ENCODE results near the gene RHOU.

Gene RHOU

DNA sequence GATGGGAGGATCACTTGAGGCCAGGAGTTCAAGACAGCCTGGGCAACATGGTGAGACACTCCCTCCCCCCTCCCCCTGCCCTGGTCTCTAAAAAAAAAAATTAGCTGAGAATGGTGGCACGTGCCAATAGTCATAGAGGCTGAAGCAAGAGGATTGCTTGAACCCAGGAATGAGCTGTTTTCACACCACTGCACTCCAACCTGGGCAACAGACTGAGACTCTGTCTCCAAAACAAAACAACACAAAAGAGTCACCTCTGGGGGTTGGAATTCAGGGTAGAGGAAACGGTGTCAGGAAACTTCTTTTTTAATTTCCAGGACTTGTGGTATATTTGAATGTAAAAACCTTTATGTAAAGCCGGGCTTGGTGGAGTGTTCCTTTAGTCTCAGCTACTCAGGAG, 43.2 kb downstream of the RHOU start:
- no peak overlapping the region for H3K4me3 ChIP-seq (ENCODE audit: low read depth, low read length)
- TF ChIP-seq, protein P1, sequence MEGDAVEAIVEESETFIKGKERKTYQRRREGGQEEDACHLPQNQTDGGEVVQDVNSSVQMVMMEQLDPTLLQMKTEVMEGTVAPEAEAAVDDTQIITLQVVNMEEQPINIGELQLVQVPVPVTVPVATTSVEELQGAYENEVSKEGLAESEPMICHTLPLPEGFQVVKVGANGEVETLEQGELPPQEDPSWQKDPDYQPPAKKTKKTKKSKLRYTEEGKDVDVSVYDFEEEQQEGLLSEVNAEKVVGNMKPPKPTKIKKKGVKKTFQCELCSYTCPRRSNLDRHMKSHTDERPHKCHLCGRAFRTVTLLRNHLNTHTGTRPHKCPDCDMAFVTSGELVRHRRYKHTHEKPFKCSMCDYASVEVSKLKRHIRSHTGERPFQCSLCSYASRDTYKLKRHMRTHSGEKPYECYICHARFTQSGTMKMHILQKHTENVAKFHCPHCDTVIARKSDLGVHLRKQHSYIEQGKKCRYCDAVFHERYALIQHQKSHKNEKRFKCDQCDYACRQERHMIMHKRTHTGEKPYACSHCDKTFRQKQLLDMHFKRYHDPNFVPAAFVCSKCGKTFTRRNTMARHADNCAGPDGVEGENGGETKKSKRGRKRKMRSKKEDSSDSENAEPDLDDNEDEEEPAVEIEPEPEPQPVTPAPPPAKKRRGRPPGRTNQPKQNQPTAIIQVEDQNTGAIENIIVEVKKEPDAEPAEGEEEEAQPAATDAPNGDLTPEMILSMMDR (IDR thresholded peaks at IDR 0.05; ENCODE audit: borderline replicate concordance, insufficient read depth, low read depth, low read length): no peak

DNA sequence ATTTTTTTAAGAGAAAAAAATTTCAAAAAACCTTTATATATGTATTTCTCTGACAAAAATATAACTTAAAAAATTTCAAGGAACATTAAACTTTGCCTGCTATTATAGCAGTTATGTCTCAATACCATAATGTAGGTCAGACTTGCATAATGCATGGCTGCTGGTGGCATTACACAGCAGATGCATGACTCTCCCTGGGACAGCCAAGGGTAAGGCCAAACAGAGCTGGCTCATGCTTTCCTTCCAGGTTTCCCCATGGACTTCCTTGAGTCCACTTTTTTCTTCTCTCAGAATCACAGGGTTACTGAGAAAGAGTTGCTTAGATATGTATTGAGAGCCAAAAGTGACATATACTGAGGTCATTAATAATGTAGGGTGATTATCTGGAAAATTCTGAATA, 43.7 kb downstream of the RHOU start:
- TF ChIP-seq, protein P1 (IDR thresholded peaks at IDR 0.05; ENCODE audit: borderline replicate concordance, insufficient read depth, low read depth, low read length): no peak
- H3K4me3 ChIP-seq (ENCODE audit: low read depth, low read length): no peak overlapping the region

DNA sequence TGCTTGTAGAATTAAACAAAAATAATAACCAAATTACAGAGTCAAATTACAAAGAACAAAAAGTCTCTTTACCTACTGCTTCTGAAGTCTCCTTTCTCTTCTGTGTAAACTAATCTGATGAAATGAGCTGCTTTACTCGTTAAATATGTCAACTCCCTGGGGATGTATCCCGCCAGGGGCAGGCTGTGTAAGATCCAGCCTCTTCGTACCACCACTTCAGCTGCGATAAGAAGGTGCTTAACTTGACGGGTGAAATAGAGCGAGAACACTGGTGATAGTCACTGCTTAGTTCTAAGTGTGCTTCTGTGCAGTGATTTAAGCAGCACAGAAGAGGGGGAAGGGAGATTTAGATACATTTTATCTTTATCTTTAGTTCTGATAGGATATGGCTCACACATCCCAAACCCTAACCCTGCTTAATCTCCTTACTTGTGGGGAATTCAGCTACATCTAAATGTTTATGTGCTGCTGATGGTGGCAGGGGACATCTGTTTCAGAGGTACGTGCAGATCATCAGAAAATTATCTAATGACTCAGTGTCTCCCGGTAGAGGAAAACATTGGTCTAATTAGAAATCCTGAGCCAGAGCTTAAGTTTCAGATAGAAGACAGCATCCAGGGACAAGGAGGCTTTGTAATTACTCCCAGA, 46.0 kb downstream of the RHOU start:
- TF ChIP-seq, protein P1 (IDR thresholded peaks at IDR 0.05; ENCODE audit: borderline replicate concordance, insufficient read depth, low read depth, low read length): no peak
- no peak overlapping the region for H3K4me3 ChIP-seq (ENCODE audit: low read depth, low read length)

DNA sequence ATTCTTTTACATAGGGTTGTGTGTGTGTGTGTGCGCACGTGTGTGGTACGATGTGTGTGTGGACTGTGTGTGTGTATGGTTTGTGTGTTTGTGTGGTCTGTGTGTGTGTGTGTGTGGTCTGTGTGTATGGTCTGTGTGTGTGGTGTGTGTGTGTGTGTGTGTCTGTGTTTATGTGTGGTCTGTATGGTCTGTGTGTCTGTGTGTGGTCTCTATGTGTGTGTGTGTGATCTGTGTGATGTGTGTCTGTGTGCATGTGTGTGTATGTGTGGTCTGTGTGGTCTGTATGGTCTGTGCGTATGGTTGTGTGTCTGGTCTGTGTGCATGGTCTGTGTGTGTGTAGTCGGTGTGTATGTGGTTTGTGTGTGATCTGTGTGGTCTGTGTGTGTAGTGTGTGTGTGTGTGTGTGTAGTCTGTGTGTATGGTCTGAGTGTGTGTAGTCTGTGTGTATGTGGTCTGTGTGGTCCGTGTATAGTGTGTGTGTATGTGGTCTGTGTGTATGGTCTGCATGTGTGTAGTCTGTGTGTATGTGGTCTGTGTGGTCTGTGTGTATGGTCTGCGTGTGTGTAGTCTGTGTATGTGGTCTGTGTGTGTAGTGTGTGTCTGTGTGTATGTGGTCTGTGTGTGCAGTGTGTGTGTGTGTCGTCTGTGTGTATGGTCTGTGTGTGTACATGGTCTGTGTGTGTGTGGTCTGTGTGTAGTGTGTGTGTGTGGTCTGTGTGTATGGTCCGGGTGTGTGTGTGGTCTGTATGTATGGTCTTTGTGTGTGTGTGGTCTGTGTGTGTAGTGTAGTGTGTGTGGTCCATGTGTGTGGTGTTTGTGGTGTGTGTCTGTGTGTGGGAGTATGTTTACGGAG, 46.8 kb downstream of the RHOU start:
- TF ChIP-seq, protein P1 (IDR thresholded peaks at IDR 0.05; ENCODE audit: borderline replicate concordance, insufficient read depth, low read depth, low read length): no peak
- no peak overlapping the region for H3K4me3 ChIP-seq (ENCODE audit: low read depth, low read length)

DNA sequence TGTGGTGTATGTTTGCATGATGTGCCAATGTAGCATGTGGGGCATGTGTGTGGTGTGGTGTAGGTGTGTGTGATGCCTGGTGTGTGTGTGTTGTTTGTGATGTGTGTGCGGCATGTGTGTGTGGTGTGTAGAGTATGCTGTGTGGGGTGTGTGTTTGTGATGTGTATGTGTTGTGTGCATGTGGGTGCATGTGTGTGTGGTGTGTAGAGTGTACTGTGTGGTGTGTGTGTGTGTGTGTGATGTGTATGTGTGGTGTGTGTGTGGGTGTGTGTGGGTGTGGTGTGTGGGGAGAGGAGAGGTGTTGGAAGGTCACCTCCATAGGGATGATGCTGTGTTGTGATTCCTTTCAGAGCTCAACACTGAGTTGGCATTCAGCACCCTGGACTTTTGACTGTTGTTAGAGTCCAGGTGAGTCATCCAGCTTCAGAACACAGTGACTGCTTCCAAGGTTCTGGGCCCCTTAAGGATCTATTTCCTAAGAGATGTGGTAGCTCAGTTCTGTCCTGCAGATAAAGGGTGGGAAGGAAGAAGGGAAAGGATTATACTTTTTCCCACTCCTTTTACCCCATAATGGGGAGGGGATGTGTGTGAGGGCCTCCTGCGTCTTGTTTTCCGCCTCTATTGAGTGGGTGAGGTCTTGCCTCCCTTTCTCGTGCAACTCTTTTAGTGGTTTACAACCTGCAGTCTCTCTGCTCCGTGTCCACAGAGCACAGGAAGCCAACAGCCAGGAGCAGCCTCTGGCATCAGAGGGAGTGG, 47.6 kb downstream of the RHOU start:
- TF ChIP-seq, protein P1 (IDR thresholded peaks at IDR 0.05; ENCODE audit: borderline replicate concordance, insufficient read depth, low read depth, low read length): no peak
- no peak overlapping the region for H3K4me3 ChIP-seq (ENCODE audit: low read depth, low read length)

DNA sequence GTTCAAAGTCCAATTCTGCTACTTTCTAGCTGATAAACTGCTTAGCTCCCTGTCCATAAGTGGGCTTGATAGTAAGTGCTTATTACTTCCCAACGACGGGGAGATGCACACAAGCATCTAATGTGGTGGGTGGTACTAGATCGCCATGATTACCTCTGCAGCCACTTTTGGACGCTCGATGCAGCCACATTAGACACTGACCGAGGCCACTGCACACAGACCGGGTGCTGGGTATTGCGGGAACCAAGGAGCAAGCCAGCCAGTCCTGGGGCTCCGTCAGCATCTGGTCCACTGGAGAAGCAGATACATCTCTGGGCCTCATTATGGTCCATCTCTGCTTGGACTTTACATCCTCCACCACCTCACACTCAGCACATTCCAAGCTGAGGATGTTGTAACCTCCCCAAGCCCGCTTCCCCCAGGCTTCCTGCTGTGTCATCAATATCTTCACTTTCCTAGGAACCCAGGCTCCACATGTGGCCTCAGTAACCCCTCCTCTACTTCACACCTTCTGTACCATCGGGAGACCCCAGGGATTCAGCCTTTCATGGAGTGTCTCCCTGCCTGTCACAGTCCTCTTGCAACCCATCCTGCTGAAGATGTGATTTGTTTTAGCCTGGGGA, 48.2 kb downstream of the RHOU start:
- TF ChIP-seq, protein P1 (IDR thresholded peaks at IDR 0.05; ENCODE audit: borderline replicate concordance, insufficient read depth, low read depth, low read length): no peak
- H3K4me3 ChIP-seq (ENCODE audit: low read depth, low read length): no peak overlapping the region
